HepG2 (cell line): ENCODE measurements around the gene RAB29. TPM values are rescaled to one million over a fixed set of nuclear protein-coding genes. Genes with fewer than 3 reads are reported as not detected.

Source experiments
- BCL6 ChIP-seq: IDR thresholded peaks from 2 replicates; pipeline ENCODE4 v1.6.1; 2016; ENCODE audit warnings: missing genetic modification reagents, missing compliant biosample characterization
- BORCS8-MEF2B ChIP-seq: sonication (generic); formaldehyde crosslinking; IDR thresholded peaks from 2 replicates; pipeline ENCODE4 v1.8.0; 2022; ENCODE audit warnings: mild to moderate bottlenecking, missing genetic modification reagents
- CREM ChIP-seq, 2 experiments: sonication (generic) in 1 of 2; formaldehyde crosslinking in 1 of 2; IDR thresholded peaks; 2 replicates each; pipeline versions ENCODE4 v1.4.0 to v1.6.1; 2016 to 2020; ENCODE audit warnings: antibody characterized with exemption in 1 of 2, mild to moderate bottlenecking in 1 of 2, missing genetic modification reagents in 1 of 2
- CTCF ChIP-seq: sonication (generic); formaldehyde crosslinking; IDR thresholded peaks from 2 replicates; pipeline ENCODE4 v1.5.0; 2020; ENCODE audit warnings: mild to moderate bottlenecking, missing genetic modification reagents, moderate library complexity
- GPBP1L1 ChIP-seq: sonication (generic); formaldehyde crosslinking; IDR thresholded peaks from 2 replicates; pipeline ENCODE4 v1.5.0; 2020; ENCODE audit warnings: mild to moderate bottlenecking, missing genetic modification reagents
- HNRNPL ChIP-seq: fragments of 200-400 bp; formaldehyde crosslinking; IDR thresholded peaks from 2 replicates; pipeline ENCODE4 v1.6.1; 2017; ENCODE audit warnings: mild to moderate bottlenecking, low read depth, low read length
- PCBP1 ChIP-seq: fragments of 200-400 bp; formaldehyde crosslinking; IDR thresholded peaks from 2 replicates; pipeline ENCODE4 v1.6.1; 2017; ENCODE audit warnings: mild to moderate bottlenecking, low read depth, low read length, borderline replicate concordance
- PCBP2 ChIP-seq: fragments of 200-400 bp; formaldehyde crosslinking; optimal IDR thresholded peaks from 2 replicates; pipeline ENCODE3; 2018; ENCODE audit warnings: low read length, low read depth; ENCODE audit not compliant: poor library complexity, severe bottlenecking
- RARA ChIP-seq: IDR thresholded peaks from 2 replicates; pipeline ENCODE4 v1.6.1; 2016; ENCODE audit warnings: missing genetic modification reagents, missing compliant biosample characterization
- RFX3 ChIP-seq: IDR thresholded peaks from 2 replicates; pipeline ENCODE4 v1.6.1; 2016; ENCODE audit warnings: missing biosample characterization, missing genetic modification reagents
- RNF2 ChIP-seq: fragments of 450-650 bp; conservative IDR thresholded peaks from 2 replicates; pipeline ENCODE4 v1.6.1; 2016; ENCODE audit warnings: low read depth
- SOX13 ChIP-seq, 3 experiments: fragments of 450-650 bp in 1 of 3; sonication (generic) in 1 of 3; formaldehyde crosslinking in 1 of 3; IDR thresholded peaks in 2 of 3; conservative IDR thresholded peaks in 1 of 3; 2 replicates each; pipeline versions ENCODE4 v1.5.0 to v1.6.1; 2016 to 2020; ENCODE audit warnings: antibody characterized with exemption in 1 of 3, mild to moderate bottlenecking in 1 of 3, missing compliant biosample characterization in 1 of 3, missing genetic modification reagents in 1 of 3, moderate library complexity in 1 of 3
- SOX5 ChIP-seq: IDR thresholded peaks from 2 replicates; pipeline ENCODE4 v1.6.1; 2016; ENCODE audit warnings: borderline replicate concordance
- SRSF9 ChIP-seq: fragments of 200-400 bp; formaldehyde crosslinking; IDR thresholded peaks from 2 replicates; pipeline ENCODE4 v1.6.1; 2018; ENCODE audit warnings: borderline replicate concordance, mild to moderate bottlenecking, low read depth, low read length; ENCODE audit not compliant: insufficient read depth, poor library complexity, severe bottlenecking
- STAG1 ChIP-seq: sonication (generic); formaldehyde crosslinking; IDR thresholded peaks from 2 replicates; pipeline ENCODE4 v1.4.0; 2020; ENCODE audit warnings: missing genetic modification reagents
- YEATS4 ChIP-seq: sonication (generic); formaldehyde crosslinking; IDR thresholded peaks from 2 replicates; pipeline ENCODE4 v1.4.0; 2020; ENCODE audit warnings: missing genetic modification reagents, borderline replicate concordance
- ZMAT3 ChIP-seq: sonication (generic); formaldehyde crosslinking; conservative IDR thresholded peaks from 2 replicates; pipeline ENCODE4 v1.7.0; 2021; ENCODE audit warnings: missing genetic modification reagents
- ZNF124 ChIP-seq: sonication (generic); formaldehyde crosslinking; IDR thresholded peaks from 2 replicates; pipeline ENCODE4 v1.4.0; 2020; ENCODE audit warnings: missing genetic modification reagents
- ZNF574 ChIP-seq: sonication (generic); formaldehyde crosslinking; IDR thresholded peaks from 2 replicates; pipeline ENCODE4 v1.4.0; 2020; ENCODE audit warnings: missing genetic modification reagents
- ZNF597 ChIP-seq: sonication (generic); formaldehyde crosslinking; IDR thresholded peaks from 2 replicates; pipeline ENCODE4 v1.5.0; 2020; ENCODE audit warnings: missing genetic modification reagents
- ZNF672 ChIP-seq: sonication (generic); formaldehyde crosslinking; IDR thresholded peaks from 2 replicates; pipeline ENCODE4 v1.8.1; 2022; ENCODE audit warnings: missing genetic modification reagents
- ZSCAN25 ChIP-seq: sonication (generic); formaldehyde crosslinking; IDR thresholded peaks from 2 replicates; pipeline ENCODE4 v1.8.0; 2022; ENCODE audit warnings: mild to moderate bottlenecking, missing genetic modification reagents
- polyA plus RNA-seq, 8 experiments: library from polyadenylated mRNA; depleted of rRNA in 3 of 8; stranded (reverse) in 7 of 8; unstranded in 1 of 8; fragments of >200 nt; fragmentation: Illumina TruSeq in 4 of 8; extraction: Trizol in 4 of 8; gene quantifications; 2 replicates each; pipeline versions ENCODE4 v1.2.1 to v1.2.3, GENCODE V29; 2011 to 2016; ENCODE audit warnings: low read depth in 4 of 8, missing spikeins in 1 of 8, mixed read lengths in 1 of 8; ENCODE audit not compliant: insufficient read depth in 1 of 8
- total RNA-seq, 5 experiments: library from RNA; depleted of rRNA; stranded (reverse); fragments of >200 nt; fragmentation: Illumina TruSeq; extraction: Trizol; gene quantifications; 2 replicates each; pipeline ENCODE4 v1.2.3, GENCODE V29; 2016; ENCODE audit warnings: low read depth in 1 of 5

RAB29 gene
- total and polyA plus RNA-seq, 2 of the 13 experiments (the other 11 are each of a cell fraction or from before 2014, with no cell fraction given), result 8.7 to 10.1 TPM

DNA sequence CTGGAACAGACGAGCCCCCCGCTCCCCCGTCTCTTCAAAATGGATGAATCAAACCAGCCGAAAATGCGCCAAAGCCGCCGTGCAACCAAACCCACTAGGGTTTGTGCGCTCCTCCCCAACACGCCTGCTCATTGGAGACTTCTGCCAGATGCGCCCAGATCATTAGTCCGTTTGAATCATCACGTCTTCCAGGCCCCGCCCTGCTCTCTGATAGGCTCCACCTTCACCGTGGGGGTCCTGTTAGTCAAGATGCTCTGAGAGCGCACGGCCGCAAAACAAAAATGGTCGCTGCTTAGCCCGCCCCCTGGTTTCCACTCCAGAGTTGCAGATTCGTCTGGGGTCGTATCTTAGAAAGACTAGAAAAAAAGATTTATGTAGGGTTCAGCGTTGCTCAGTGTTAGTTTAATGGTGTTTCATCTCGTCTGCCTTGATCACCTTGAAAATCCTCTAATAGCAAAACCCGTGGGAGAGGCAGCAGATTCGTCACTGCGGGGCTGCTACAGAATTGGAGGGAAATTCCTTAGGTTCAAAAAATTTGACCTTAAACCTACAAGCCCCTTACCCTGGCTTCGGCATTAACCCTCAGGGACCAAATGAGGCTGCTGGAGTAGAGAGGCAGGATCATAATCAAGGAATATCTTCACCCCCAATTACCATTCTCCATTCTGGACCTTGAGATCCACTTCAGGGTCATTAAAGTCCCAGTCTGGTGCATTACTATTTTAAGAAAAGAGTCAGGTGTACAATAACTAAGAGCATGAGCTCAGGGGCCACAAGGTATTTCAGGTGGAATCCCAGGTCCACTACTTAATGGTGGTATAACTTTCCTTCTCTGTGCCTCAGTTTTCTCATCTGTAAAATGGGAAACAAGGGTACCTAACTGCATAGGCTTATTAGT lies 24.9 kb downstream of the RAB29 start, which contains the start of gene NUCKS1 (continued):
- TF ChIP-seq ZSCAN25 (CRISPR knock-in tag) (no peak), GPBP1L1 (CRISPR knock-in tag) (no peak), SOX5 (CRISPR knock-in tag) (peak; percentile 26; the same call in 1 of the 2 replicates), RARA (CRISPR knock-in tag) (peak; percentile 22), YEATS4 (CRISPR knock-in tag) (0 out of 2 replicates have a peak, but pooled peaks have one; percentile 66), SRSF9 (no peak), RNF2 (0 out of 2 replicates have a peak, but pooled peaks have one; percentile 24), RFX3 (CRISPR knock-in tag) (no peak), ZMAT3 (CRISPR knock-in tag) (no peak), ZNF574 (CRISPR knock-in tag) (no peak; the same call in 1 of the 2 replicates), PCBP1 (no peak), HNRNPL (no peak; the same call in 1 of the 2 replicates), STAG1 (no peak), BCL6 (no peak), ZNF597 (no peak), CREM (IDR thresholded peaks at IDR 0.05) (peak; percentile 88), CREM (CRISPR knock-in tag; IDR thresholded peaks at IDR 0.05) (no peak), PCBP2 (no peak), ZNF124 (CRISPR knock-in tag) (no peak), CTCF (CRISPR knock-in tag) (no peak), ZNF672 (CRISPR knock-in tag) (no peak), SOX13 (IDR thresholded peaks at IDR 0.05) (peak; percentile 94), SOX13 (CRISPR knock-in tag; conservative IDR thresholded peaks at IDR 0.05 in 1 of 2, IDR thresholded peaks at IDR 0.05 in 1 of 2) (no peak), BORCS8-MEF2B (CRISPR knock-in tag) (no peak)
